IPS-18c (cell line): ENCODE measurements around the gene ZNF333.
A peak's percentile ranks its signal among the peaks of the same experiment; 100 is the strongest.
"Not testable (repeated sequence)": the region's sequence is repeated elsewhere in the genome, so short reads cannot be mapped to it uniquely, and the experiment has no call there.

Experiments used
- H3K4me3 ChIP-seq: 2 replicates; pipeline ENCODE4 v1.7.0; 2013; ENCODE audit warnings: low read depth, mild to moderate bottlenecking, low read length, moderate library complexity; ENCODE audit not compliant: insufficient read depth
- H3K9me3 ChIP-seq: one replicate; pipeline ENCODE4 v1.6.1; 2013; ENCODE audit warnings: mild to moderate bottlenecking, low read length, moderate library complexity; ENCODE audit not compliant: control insufficient read depth, insufficient read depth

The ZNF333 gene

DNA sequence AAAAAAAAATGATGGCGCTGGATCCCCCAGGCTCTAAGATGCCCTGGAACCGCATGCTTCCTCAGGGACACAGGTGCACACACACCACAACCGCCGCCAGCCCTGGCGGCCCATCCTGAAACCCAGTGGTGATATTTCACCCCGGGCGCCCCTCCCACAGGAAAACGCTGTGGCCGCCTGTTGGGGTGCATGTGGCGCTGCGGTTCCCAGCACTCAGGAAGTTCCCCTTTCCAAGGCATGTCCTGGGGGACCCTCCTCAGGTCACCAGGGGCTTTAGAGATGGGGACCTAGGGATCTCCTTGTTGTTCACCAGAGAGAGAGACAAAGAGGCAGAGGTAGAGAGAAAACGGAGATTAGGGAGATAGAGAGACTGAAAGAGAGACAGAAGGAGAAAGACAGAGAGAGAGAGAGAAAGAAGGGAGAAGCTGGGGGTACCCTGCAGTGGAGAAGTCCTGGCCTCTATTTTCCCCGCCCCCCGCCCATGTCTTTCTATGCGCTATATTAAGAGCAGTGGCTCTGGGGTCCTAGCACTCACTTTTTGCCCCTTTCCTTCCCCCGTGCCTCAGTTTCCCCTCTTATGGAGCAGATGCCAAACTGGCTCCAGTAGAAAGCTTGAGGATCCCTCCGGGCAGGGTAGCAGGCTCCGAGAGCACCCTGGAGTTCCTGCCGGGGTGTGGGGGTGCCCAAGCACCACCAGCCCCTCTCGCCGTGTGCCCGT is 86.2 kb downstream of the ZNF333 start:
- H3K9me3 ChIP-seq: no peaks in the 10 kb centered on the region
- H3K4me3 ChIP-seq: peak overlapping the region; percentile 56

DNA sequence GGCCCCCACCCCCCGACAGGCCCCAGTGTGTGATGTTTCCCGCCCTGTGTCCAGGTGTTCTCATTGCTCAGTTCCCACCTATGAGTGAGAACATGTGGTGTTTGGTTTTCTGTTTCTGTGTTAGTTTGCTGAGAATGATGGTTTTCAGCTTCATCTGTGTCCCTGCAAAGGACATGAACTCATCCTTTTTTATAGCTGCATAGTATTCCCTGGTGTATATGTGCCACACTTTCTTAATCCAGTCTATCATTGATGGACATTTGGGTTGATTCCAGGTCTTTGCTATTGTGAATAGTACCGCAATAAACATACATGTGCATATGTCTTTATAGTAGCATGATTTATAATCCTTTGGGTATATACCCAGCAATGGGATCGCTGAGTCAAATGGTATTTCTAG is 87.8 kb downstream of the ZNF333 start:
- H3K4me3 ChIP-seq, H3K9me3 ChIP-seq: not testable (repeated sequence)

DNA sequence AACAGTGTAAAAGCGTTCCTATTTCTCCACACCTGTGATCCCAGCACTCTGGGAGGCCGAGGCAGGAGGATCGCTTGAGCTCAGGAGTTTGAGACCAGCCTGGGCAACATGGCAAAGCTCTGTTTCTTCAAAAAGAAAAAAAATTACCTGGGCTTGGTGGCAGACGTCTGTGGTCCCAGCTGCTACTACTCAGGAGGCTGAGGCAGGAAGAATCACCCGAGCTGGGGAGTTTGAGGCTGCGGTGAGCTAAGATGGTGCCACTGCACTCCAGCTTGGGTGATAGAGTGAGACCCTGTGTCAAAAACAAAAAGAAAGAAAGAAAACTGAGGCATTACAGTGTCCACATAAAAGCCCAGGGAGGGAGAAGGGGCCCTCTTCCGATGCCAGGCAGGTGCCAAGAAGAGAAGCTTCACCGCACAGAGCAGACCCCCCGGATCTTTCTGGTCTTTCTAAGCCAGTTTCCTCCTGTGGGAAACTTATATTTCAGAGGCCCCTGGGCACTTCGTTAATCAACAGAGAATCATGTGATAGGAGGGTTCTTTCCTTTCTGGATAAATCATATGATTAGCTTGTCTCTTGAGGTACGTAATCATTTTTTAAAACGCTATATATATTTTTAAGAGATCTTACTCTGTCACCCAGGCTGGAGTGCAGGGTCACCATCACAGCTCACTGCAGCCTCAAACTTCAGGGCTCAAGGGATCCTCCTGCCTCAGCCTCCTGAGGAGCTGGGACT is 88.4 kb downstream of the ZNF333 start, which contains the start of gene ADGRE2:
Gene ADGRE2, minus strand, starts transcription at position 451 of the 736 bp plus-strand sequence. CDS start 1,804 bp downstream, outside the sequence.
- H3K4me3 ChIP-seq, H3K9me3 ChIP-seq: not testable (repeated sequence)

DNA sequence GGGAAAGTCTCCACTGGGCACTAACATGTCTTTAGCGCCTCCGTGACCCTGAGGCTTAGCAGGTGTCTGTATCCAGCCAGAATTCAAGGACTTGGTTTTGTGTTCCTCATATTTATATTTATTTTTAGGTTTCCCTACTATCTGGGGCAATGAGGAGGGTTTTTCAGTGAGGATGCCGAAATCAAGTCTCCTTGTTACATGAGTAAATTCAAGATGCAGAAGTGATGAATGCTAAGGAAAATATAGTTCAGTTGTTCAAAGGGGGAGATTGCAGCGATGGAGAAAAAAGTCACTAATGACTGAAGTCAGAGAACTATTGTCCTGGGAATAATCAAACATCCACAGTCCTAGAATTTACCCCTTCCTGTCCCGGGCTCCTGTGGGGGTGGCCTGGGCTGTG is 89.3 kb downstream of the ZNF333 start:
- H3K9me3 ChIP-seq: no peaks in the 10 kb centered on the region

DNA sequence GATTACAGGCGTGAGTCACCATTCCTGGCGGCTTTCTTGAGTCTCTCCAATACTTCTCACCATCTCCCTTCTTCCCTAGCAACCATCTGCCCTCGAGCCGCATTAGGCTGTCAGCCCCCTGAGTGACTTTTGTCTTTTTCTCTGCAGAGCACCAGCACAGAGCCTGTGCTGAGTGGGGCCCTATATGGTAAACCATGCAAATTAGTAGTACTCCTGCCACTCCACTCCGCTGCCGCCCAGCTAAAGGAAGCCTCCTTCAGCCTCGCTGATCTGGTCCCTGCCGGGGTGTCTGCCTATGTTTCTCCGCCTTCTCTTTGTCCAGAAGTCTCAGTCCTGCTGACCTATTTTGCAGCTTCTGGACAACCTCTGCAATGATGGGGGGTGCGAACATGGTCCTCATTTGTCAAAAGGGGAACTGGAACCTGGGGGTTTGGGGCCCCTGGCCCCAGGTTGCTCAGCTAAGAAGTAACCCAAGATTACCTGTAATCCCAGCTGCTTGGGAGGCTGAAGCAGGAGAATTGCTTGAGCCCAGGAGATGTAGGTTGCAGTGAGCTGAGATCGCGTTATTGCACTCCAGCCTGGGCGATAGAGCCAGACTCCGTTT is 90.9 kb downstream of the ZNF333 start:
- H3K9me3 ChIP-seq, H3K4me3 ChIP-seq: not testable (repeated sequence)

More for the DNA sequence above, 89.3 kb downstream of the ZNF333 start:
- H3K4me3 ChIP-seq: no peak overlapping the region

DNA sequence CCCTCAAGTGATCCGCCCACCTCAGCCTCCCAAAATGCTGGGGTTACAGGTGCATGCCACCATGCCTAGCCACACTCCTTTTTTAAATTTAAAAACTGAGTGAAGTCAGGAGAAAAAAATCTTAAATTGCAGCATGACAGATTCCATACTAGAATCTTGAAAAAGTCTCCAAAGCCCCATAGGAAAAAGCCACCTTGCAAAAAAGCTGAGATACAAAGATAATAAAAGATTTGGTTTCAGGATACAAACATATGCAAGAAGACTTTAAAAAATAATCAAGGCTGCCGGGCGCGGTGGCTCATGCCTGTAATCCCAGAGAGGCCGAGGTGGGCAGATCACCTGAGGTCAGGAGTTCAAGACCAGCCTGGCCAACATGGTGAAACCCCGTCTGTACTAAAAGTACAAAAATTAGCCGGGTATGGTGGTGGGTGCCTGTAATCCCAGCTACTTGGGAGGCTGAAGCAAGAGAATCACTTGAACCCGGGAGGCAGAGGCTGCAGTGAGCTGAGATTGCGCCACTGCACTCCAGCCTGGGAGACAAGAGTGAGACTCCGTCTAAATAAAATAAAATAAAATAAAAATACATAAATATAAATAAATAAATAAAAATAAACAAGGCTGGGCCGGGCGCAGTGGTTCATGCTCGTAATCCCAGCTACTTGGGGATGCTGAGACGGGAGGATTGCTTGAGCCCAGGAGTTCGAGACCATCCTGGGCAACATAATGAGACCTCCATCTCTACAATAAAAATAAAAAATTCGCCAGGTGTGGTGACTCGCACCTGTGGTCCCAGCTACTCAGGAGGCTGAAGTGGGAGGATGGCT is 92.1 kb downstream of the ZNF333 start:
- H3K4me3 ChIP-seq, H3K9me3 ChIP-seq: not testable (repeated sequence)

DNA sequence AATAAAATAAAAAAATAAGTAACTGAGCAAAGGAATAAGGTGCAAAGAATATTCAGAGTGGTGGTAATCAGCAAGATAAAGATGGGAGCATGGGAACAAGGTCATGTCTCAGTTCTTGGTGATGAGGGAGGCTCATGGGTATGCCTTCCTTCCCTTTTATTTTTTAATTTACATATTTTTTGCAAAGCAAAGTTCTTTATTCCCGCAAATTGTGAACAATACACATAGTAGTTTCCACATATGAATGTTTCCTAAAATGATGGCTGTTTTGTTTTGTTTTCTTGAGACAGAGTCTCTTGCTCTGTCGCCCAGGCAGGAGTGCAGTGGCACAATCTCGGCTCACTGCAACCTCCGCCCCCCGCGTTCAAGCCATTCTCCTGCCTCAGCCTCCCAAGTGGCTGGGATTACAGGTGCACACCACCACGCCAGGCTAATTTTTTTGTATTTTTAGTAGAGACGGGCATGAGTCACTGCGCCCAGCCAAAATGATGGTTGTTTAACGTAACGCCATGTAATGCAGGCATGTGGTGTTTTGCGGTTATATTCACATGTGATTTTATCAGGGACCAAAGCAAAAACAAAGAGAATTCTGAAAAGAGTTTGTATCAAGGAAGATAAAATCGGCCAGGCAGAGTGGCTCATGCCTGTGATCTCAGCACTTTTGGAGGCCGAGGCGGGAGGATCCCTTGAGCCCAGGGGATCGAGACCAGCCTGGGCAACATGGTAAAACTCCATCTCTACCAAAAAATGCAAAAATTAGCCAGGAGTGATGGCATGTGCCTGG is 93.0 kb downstream of the ZNF333 start:
- no peaks in the 10 kb centered on the region for H3K9me3 ChIP-seq
- no peak overlapping the region for H3K4me3 ChIP-seq
